Fibroblast of pulmonary artery (primary cell): Measurements from ENCODE around the gene EIF4G3.

Source experiments
- DNase-seq: peaks from one replicate; pipeline ENCODE4 v3.0.0-alpha.2; 2010; ENCODE audit warnings: low read depth
- H3K4me3 ChIP-seq: replicated peaks from 2 replicates; pipeline ENCODE4 v1.5.1; 2011; ENCODE audit warnings: low read depth, mild to moderate bottlenecking, control low read depth, low read length, moderate library complexity
- TF ChIP-seq, protein P1 (sequence below): IDR thresholded peaks from 2 replicates; pipeline ENCODE4 v1.5.1; 2011; ENCODE audit warnings: mild to moderate bottlenecking, control low read depth, low read length, inconsistent platforms; ENCODE audit errors: missing control alignments

EIF4G3 gene

DNA sequence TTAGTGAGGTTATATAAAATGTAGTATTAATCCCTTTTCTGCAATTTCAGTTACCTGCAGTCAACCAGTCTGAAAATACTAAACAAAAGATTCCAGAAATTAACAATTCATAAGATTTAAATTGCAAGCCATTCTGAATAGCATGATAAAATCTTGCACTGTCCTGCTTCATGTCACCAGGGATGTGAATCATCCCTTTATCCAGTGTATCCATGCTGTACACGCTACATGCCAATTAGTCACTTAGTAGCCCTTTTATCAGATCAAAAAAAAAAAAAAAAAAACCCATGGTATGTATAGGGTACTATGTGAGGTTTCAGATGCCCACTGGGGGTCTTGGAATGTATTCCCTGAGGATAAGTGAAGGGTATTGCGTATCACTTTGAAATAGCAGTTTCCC is 198.3 kb downstream of the EIF4G3 start:
- TF ChIP-seq, protein P1, sequence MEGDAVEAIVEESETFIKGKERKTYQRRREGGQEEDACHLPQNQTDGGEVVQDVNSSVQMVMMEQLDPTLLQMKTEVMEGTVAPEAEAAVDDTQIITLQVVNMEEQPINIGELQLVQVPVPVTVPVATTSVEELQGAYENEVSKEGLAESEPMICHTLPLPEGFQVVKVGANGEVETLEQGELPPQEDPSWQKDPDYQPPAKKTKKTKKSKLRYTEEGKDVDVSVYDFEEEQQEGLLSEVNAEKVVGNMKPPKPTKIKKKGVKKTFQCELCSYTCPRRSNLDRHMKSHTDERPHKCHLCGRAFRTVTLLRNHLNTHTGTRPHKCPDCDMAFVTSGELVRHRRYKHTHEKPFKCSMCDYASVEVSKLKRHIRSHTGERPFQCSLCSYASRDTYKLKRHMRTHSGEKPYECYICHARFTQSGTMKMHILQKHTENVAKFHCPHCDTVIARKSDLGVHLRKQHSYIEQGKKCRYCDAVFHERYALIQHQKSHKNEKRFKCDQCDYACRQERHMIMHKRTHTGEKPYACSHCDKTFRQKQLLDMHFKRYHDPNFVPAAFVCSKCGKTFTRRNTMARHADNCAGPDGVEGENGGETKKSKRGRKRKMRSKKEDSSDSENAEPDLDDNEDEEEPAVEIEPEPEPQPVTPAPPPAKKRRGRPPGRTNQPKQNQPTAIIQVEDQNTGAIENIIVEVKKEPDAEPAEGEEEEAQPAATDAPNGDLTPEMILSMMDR: no peak
- DNase-seq: peak; percentile 17
- H3K4me3 ChIP-seq: no peak overlapping the region

- DNase-seq: no peak
- H3K4me3 ChIP-seq: no peak overlapping the region
- TF ChIP-seq, protein P1: no peak
These were observed 201.0 kb downstream of the EIF4G3 start for GRCh38 chr1:20975668-20976067.

DNA sequence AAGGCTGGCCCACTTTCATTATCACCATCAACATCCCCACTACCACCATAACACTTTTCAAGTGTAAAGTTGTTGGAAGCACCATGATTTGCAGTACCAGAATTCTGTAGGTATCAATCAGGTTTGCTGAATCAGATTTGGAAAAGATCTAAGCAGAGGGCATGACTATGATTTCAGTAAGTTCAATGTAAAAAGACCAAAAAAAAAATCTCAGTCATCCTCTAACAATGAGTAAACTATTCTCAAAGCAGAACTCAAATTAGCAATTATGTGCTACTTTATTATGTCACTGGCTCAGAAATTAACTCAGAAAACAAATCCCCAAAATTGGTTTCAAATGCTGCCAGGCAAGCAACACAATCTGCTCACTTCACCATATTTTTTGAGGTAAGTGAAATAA is 201.7 kb downstream of the EIF4G3 start:
- TF ChIP-seq, protein P1: no peak
- DNase-seq: no peak

GRCh38 chr1:20974069-20974468 is 202.6 kb downstream of the EIF4G3 start:
- TF ChIP-seq, protein P1: no peak

More for the DNA sequence above, 201.7 kb downstream of the EIF4G3 start:
- no peak overlapping the region for H3K4me3 ChIP-seq

GRCh38 chr1:20972855-20973254 is 203.8 kb downstream of the EIF4G3 start:
- H3K4me3 ChIP-seq: no peak overlapping the region
- no peak for DNase-seq
- TF ChIP-seq, protein P1: no peak

More at GRCh38 chr1:20974069-20974468, 202.6 kb downstream of the EIF4G3 start:
- DNase-seq: no peak
- no peak overlapping the region for H3K4me3 ChIP-seq

- TF ChIP-seq, protein P1: no peak
- no peak overlapping the region for H3K4me3 ChIP-seq
- DNase-seq: no peak
These were observed 211.9 kb downstream of the EIF4G3 start for GRCh38 chr1:20964540-20965484.
